GM19468 (cell line): ENCODE data around the gene TTLL11.
"Not testable (repeated sequence)": the region's sequence is repeated elsewhere in the genome, so short reads cannot be mapped to it uniquely, and the experiment has no call there.

Experiments used
- ATAC-seq: cut with Tn5 transposase; IDR thresholded peaks from one replicate; pipeline ENCODE4 v1.9.1; 2021; ENCODE audit warnings: mild to moderate bottlenecking, moderate library complexity, moderate number of reproducible peaks; ENCODE audit not compliant: unreplicated experiment; ENCODE audit errors: extremely low read depth

TTLL11 gene

DNA sequence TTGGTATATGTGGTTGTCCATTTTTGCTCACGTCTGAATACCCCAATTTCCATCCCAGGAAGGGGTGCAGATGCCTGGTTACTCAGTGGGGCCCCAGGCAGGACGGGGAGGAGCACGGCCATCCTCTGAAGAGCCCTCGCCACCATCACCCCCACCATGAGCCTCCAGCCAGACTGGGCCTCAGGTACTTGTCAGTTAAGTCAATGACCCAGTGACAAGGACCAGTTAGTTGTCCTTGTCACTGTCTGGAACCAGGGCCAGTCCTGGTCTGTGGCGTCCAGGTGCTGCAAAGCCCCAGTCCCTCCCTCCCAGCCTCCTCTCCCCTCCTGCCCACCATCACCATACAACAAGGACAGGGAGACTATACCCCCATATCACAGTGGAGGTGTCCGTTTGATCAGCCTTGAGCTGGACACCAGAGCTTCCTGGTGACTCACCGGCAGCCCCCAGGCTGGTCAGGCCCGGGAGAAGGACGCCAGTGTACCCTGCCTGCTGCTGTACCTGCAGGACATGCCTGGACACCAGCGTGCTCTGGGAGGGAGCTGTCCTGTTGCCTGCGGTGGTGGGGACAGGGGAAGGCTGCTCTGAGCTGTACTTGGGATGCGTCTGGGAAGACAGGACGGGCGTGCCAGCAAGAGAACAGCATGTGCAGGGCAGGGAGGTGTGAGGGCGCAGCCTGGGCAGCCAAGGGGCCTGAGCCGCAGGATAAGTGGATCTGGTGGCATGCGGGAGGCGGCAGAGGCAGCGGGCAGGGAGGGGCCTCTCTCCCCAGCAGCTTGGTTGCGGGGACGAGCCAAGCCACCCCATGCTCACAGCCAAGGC lies 32.6 kb upstream of the TTLL11 start:
- ATAC-seq = no peak

DNA sequence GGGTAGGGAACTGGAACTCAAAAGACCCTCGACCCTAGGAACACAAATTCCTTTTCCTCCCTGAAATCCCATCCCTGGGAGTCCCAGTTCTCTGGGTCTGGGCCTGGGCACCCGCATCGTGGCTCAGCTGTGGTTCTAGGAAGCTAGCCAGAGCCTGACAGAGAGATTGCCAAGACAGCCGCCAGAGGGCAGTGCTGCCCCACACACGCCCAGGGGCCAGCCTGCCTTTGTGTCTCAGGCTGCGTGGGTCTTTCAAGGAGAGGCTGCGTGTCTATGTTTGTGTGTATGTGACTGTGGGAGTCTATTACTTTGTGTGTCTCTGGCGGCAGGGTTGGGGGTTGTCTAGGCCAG lies 32.0 kb upstream of the TTLL11 start:
- ATAC-seq = no peak

DNA sequence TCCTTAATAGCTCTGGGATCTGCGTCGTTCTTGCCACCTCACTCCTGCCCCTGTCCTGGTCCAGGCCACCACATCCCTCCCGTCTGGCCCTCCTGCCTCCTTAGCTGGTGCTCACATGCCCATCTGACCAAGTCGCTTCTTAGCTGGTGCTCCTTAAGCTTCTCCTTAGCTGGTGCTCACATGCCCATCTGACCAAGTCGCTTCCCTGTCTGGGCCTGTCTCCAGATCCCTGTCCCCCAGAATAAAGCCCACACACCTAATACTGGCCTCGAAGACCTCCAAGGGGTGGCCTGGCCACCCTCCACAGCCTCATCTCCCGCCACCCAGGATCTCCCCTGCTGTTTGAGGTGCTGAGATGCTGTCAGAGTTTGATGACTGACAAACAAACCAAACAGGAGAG lies 31.4 kb upstream of the TTLL11 start:
- ATAC-seq = no peak

DNA sequence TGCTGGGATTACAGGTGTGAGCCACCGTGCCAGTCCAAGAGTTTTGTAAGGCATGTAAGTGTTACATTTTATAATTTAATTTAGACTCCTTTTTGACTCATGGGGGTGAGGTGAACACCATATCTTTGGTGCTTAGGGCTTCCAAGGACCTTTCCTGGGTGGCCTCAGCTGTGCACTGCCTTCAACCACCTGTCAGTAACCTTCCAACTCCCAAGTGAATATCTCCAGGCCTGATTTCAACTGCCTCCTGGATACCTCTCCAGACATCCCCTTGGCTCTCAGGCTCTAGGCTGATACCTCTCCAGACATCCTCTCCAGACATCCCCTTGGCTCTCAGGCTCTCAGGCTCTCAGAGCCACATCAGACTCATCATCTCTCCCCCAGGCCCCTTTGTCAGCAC lies 30.9 kb upstream of the TTLL11 start:
- no peak for ATAC-seq

DNA sequence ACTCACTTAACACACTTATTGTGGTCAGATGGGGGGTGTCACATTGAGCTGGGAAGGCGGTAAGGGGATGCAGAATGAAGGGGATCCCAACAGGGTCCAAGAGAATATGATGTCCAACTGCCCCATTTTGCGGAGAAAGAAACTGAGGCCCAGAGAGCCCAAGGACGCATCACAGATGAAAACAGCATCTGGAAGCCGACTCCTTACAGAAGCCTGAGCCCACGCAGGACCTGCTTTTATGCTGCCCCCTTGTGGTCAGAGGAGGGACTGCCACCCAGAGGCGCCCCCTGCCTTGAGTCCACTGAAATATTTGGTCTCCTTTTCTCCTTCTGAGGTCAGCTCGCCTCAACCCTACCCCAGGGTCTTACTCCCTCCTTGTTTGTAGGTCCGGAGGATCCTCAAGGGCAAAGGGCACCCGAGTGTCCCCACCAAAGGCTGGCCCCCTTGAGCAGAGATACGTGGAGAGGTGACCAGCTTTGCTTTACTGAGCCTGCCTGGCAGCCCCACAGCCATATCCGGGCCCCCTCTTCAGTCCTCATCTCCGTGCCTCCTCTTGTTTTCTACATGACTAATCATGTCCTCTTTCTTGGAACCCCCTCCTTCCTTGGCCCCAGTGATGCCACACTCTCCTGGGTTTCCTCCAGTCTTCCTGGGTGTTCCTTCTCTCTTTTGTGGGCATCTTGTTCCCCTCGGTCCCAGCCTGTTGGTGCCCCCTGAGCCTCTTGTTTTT lies 30.0 kb upstream of the TTLL11 start:
- no peak for ATAC-seq

DNA sequence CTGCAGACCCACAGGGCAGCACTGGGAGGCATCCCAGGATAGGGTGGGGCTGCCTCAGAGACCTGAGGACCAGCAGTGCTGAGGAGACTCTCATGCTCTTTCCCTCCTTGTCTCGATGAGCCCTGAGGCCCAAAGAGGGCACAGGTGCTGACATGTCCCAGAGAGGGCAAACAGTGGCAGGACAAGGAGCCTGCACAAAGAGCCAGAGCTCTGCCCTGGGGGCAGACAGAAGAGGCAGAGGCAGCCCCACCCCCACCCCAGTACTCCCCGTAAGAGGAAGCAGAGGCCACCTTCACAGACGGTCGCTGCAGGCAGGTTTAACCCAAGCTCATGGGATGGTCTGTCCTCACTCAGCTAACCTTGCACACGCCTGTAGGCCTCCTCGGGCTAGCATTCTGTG lies 29.4 kb upstream of the TTLL11 start:
- no peak for ATAC-seq

DNA sequence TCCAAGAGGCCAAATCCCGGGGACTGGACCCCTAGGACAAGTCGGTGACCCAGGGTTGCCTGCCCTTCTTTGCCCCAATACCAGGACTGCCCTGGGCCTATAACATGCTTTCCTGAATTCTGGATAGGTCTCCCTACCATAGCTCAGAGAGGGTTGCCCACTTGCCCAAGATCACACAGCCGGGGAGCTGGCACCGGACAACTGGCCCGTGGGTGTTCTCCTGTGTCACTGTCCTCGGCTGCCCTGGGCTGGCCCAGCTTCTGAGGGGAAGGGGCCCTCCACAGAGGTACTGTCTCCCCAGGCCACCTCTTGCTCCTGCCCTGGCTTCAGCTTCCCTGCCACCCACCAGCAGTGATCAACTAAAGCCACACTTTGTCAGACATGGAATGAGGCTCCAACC lies 28.8 kb upstream of the TTLL11 start:
- no peak for ATAC-seq

DNA sequence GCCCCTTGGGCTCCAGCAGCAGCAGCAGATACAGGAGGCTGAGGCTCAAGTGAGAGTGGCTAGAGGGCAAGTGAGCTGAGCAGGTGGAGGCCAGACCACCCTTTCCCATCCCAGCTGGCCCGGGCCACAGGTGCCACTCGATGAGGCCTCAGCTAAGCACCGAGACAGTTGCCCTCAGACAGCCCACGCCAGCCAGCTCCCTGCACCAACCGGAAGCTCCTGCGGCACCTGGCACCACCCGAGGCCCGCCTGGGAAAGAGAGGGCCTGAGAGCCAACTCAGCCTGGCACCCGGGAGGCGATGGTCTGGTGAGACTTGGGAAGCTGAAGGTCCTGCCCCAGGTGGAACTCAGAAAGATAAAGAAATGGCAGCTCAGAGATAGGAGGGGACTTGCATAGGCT lies 28.3 kb upstream of the TTLL11 start:
- ATAC-seq = no peak

DNA sequence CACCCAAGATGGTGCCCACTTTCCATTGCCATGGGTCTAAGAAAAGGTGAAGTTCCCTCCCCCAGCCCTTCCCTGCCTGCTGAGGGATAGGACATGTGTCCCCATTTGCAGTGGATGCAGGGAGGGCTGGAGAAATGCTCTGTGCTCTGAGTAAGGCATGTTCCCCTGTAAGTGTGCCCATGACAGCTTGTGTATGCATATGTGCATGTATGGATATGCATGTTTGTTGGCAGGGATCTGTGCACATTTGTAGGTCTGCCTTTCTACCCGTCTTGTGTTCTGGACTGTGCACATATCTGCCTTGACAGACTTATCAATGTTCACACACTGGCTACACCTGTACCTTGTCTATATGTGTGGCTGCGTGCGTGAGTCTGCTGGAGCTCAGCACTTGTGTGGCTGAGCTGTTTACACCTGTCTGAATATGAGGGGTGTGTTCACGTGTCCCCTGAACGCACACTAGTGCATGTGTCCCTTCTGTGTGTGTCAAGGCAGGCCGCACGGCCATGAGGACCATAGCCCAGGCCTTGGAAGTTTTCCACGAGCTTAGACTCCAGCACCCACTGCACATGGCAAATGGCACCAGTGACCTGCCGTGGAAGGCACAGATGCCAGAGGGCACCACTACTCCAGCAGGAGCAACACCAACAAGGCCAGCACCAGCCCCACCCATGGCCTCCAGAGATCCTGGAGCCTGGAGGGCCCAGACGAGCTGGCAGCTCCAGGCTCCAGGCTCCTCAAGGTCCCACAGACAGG lies 27.4 kb upstream of the TTLL11 start:
- ATAC-seq = no peak

DNA sequence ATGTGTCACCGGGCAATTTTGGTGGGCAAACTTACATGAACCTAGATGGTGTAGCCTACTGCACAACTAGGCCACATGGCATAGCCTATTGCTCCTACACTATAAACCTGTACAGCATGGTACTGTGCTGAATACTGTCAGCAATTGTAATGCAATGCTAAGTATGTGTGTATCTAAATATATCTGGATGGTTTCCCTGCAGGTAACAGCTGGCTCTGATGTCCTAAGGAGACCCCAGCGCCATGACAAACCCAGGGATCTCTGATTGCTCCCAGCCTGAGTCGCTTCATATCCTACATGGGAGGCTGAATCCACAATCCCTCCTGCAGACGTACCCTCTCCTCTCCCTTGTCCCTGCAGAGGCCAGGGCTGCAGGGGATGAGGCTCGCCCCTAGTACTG lies 26.6 kb upstream of the TTLL11 start:
- no peak for ATAC-seq

DNA sequence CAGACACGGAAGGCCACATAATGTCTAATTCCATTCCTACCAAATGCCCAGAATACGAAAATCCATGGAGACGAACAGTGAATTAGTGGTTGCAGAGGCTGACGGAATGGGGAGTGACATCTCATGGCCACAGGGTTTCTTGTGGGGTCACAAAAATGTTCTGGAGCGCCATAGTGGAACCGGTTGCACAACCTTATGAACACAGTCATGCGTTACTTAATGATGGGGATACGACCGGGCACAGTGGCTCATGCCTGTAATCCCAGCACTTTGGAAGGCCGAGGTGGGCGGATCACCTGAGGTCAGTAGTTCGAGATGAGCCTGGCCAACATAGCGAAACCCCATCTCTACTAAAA lies 26.0 kb upstream of the TTLL11 start:
- no peak for ATAC-seq

DNA sequence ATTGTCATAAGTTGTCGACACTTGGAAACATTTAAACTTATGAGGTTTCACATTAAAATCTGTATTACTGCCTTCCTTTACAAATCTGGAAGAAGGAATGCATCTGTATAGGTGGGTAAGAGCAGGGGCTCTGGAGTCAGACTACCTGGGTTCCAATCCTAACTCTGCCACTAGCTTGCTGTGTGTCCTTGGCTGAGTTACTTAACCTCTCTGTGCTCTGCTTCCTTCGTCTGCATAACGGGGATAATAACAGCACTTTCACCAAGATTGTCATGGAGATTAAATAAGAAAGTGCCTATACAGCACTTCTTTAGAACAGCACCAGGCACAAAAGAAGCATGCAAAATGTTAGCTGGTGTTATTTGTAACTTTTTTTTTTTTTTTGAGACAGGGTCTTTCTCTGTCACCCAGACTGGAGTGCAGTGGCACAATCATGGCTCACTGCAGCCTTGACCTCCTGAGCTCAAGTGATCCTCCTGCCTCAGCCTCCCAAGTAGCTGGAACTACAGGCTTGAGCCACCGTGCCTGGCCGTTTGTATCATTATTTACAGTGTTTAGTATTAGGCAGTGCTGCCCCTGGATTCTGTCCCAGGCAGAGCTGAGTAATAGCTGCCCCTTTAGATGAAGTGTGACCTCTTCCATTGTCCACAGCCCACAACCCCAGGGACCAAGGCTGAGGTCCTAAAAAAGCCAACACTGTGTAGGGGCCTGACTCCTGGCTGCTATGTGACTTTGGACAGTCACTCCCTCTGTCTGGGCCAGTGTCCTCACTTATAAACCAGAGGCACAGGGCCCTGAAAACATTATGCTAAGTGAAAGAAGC lies 25.4 kb upstream of the TTLL11 start:
- no peak for ATAC-seq

DNA sequence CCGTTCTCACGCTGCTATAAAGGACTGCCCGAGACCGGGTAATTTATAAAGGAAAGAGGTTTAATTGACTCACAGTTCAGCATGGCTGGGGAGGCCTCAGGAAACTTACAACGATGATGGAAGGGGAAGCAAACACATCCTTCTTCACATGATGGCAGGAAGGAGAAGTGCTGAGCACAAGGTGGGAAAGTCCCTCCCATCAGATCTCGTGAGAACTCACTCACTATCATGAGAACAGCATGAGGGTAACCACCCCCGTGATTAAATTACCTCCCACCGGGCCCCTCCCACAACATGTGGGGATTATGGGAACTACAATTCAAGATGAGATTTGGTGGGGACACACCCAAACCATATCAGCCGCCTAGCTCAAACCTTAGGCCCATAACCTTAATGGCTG lies 24.1 kb upstream of the TTLL11 start:
- ATAC-seq = not testable (repeated sequence)

DNA sequence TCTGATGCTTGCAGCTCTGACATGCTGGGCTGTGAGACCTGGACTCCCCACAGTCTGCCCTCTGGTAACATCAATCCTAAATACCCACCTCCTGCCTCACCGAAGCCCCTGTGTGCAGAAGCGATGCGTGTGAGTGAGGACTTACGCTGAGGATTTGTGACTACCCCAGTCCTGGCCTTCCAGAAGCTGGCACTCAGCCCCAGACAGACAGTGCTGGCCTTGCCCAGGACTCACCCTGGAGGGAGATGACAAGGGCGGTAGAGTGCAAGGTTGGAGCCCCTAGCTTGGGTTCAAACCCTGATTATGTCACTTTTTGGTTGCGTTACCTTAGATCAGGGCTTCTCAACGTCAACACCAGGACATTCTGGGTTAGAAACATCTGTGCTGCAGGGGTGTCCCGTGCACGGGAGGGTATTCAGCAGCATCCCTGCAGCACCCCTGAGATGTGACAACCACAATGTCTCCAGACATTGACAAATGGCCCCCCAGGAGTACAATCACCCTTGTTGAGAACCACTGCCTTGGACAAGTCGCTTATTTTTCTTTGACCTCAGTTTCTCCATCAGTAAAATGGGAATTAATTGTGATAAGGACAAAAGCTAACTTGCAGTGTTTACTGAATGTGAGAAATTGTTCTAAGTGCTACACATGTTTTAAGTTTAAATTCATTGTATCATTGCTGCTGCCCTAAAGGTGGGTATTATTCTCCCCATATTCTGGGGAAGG lies 23.5 kb upstream of the TTLL11 start:
- no peak for ATAC-seq

DNA sequence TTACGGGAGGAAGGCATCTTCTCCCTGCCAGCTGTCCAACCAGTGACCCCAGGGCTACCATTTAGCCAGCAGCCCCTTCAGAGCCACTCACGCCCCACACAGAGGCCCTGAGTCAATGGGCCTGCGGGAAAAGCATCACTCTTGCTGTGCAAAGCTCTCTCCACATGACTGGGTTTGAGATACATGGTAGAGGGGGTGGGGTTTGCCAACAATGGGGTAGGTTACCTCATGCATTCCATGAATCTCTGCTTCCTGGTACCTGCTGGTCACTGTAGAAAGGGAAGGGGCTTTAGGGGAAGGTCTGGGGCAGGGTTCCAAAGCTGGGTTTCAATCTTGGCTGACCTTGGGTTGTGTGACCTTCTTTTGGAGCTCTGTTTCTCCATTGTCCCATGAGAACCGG lies 22.9 kb upstream of the TTLL11 start:
- no peak for ATAC-seq

DNA sequence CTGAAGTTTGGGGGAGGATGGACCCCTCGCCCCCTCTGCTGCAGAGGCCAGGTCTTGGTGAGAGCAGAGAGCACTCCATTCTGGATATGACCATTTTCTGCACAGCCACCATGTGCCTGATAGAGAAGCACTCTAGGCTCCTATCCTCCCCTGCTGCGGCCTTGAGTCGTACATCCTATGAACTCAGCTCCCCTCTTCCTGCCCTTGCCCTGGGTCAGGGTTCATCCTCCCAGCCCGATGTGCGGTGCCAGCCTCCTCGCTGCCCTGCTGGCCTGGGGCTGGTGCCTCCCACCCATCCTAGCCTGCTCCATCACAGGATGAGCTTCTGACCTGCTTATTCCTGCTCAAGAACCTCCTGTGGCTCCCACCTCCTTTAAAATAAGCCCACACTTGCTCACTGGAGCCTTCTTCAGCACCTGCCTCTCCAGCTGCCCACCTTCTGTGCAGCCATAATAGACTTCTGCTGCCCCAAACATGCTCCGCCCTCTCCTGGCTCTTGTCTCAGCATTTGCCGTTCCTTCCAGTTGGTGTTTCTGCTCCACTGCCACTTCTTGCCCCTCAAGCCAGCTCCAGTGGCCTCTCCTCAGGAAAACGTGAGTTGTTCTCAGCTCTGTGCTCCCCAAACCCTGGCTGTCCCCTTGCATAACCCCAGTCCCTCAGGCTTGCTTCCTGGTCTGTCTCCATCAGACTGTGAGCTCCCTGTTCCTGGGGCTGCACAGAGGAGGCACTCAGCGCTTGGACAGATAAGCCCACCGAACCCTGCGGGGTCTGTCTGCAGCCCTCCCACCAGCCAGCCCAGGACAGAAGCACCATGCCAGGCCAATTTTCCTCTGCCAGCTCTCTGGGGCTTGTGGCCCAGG lies 22.3 kb upstream of the TTLL11 start:
- no peak for ATAC-seq

DNA sequence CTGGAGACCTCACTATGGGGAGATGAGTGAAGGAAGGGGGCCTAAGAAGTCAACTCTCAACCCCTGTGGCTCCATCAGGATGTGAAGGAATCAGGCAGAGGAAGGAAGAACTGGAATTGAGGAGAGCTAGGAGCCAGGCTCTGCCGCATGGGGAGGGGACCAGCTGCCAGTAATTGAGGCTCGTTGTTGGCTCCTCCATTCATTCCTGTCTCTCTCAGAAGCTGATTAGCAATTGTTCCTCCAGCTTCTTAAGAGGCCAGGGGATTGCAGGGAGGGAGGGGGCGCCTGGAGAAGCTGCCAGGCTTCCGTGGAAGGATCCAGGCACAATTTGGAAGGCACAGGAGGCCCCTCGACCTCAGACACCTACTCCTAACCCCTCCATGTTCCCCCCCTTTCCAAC lies 20.5 kb upstream of the TTLL11 start:
- no peak for ATAC-seq

DNA sequence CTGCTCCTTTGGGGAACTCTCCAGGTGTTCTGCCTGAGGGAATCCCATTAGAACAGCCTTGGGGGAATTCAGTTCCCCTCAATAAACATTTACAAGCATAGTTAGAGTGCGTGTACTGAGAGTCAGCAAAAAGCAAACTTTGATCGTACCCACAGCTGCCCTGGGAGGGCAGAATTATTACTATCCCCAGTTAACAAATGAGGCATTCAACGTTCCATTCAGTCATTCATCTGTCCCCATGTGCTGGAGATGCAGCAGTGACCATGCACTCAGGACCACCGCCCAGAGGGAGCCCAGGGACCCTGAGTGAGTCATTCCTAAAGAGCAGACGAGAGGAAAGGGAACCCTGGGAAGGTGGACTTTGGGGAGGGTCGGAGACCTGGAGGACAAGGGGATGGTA lies 19.1 kb upstream of the TTLL11 start:
- no peak for ATAC-seq
